A673 (cell line): ENCODE data around the gene NLK.

ENCODE experiments used
- CTCF ChIP-seq: fragments of 300-800, 200-600 bp; sonication (generic); conservative IDR thresholded peaks from 2 replicates; pipeline ENCODE4 v1.5.1; 2017; ENCODE audit warnings: low read depth, mild to moderate bottlenecking, antibody characterized with exemption, low read length, moderate library complexity, mixed read lengths
- EZH2 ChIP-seq: fragments of 200-600 bp; sonication (generic); IDR thresholded peaks from 2 replicates; pipeline ENCODE4 v1.6.1; 2017; ENCODE audit warnings: borderline replicate concordance, low read depth, mild to moderate bottlenecking, mixed read lengths, antibody characterized with exemption, low read length; ENCODE audit not compliant: poor library complexity, severe bottlenecking

GRCh38 chr17:28055546-28056275 lies 13.2 kb downstream of the NLK start:
- no peak for TF ChIP-seq CTCF
- no peak for TF ChIP-seq EZH2
